Measurements from ENCODE around the gene MSANTD4. TPM values are rescaled to one million over a fixed set of nuclear protein-coding genes. Genes with fewer than 3 reads are reported as not detected.

The MSANTD4 gene
- polyA plus RNA-seq, 1 of the 3 experiments (the other 2 are of a cell fraction): 6.2 TPM

GRCh38 chr11:106001304-106002012 lies 20.6 kb downstream of the MSANTD4 start:
- ChIA-PET POLR2A (no interaction called here), CTCF (interaction anchor here (1.4 kb wide), 1 partner anchor 10 kb away, joined by 4 read pairs; no protein-coding TSS in a partner anchor)
- no peaks in the 10 kb centered on the region for H3K9me3 ChIP-seq
- 97% methylated on average over 4 of the region's 4 CpGs for WGBS (ENCODE audit: low lambda C conversion rate)
- H3K36me3 ChIP-seq (replicated peaks in 1 of 2; ENCODE audit: control insufficient read depth in 1 of 2, insufficient read depth in 2 of 2, low read length in 1 of 2): peaks cover 28 to 29% of the 10 kb centered on the region in 2 experiments
- no peak overlapping the region for H3K4me2 ChIP-seq
- TF ChIP-seq PBX3 (IDR thresholded peaks at IDR 0.05): no peak
- TF ChIP-seq TAF1 (IDR thresholded peaks at IDR 0.05; ENCODE audit: borderline replicate concordance, low read depth, low read length): no peak
- TF ChIP-seq RCOR1 (IDR thresholded peaks at IDR 0.05; ENCODE audit: low read length): no peak
- TF ChIP-seq TCF12 (IDR thresholded peaks at IDR 0.05): no peak
- TF ChIP-seq TEAD4 (IDR thresholded peaks at IDR 0.05; ENCODE audit: borderline replicate concordance, insufficient read depth): no peak
- no peak for TF ChIP-seq MAX (IDR thresholded peaks at IDR 0.05; ENCODE audit: low read depth)
- DNase-seq: no peak
- no peaks in the 10 kb centered on the region for H3K9me2 ChIP-seq
- no peaks in the 10 kb centered on the region for H3F3A ChIP-seq (replicated peaks; ENCODE audit: insufficient read depth)
- H3K79me2 ChIP-seq (ENCODE audit: insufficient read depth): peaks cover 18% of the 10 kb centered on the region; the same call in 1 of the 2 replicates
- no peaks in the 10 kb centered on the region for H3K27me3 ChIP-seq (ENCODE audit: insufficient read depth)
- H4K20me1 ChIP-seq (ENCODE audit: insufficient read depth): no peaks in the 10 kb centered on the region
- no peak overlapping the region for H3K27ac ChIP-seq (ENCODE audit: low read depth in 2 of 2, low read length in 1 of 2)
- H3K4me3 ChIP-seq (ENCODE audit: low read depth in 2 of 2, low read length in 1 of 2): no peak overlapping the region
- H3K4me1 ChIP-seq (ENCODE audit: control insufficient read depth in 1 of 2, insufficient read depth in 2 of 2, low read depth in 1 of 2, low read length in 1 of 2): no peaks in the 10 kb centered on the region; a peak in 1 of 4 replicates
- no peak overlapping the region for H2AFZ ChIP-seq (ENCODE audit: low read depth)
- H3K9ac ChIP-seq: no peak overlapping the region

- H3K27ac ChIP-seq (ENCODE audit: low read depth in 2 of 2, low read length in 1 of 2): no peak overlapping the region
Observed at GRCh38 chr11:105991888-105992287, 30.2 kb downstream of the MSANTD4 start.

More at GRCh38 chr11:105991888-105992287, 30.2 kb downstream of the MSANTD4 start:
- peaks cover 19 to 30% of the 10 kb centered on the region in 2 experiments for H3K36me3 ChIP-seq (replicated peaks in 1 of 2; ENCODE audit: control insufficient read depth in 1 of 2, insufficient read depth in 2 of 2, low read length in 1 of 2)
- ChIA-PET CTCF (no interaction called here), POLR2A (no interaction called here)
- DNase-seq: no peak
- H3K4me3 ChIP-seq (ENCODE audit: low read depth in 2 of 2, low read length in 1 of 2): no peak overlapping the region
- H3K9me3 ChIP-seq: no peaks in the 10 kb centered on the region
- H3K4me2 ChIP-seq: no peak overlapping the region
- H3K9me2 ChIP-seq: no peaks in the 10 kb centered on the region
- no peaks in the 10 kb centered on the region for H3K27me3 ChIP-seq (ENCODE audit: insufficient read depth)
- no peaks in the 10 kb centered on the region for H3K79me2 ChIP-seq (ENCODE audit: insufficient read depth)
- TF ChIP-seq JUND (IDR thresholded peaks at IDR 0.05) (no peak), GABPA (IDR thresholded peaks at IDR 0.05; ENCODE audit: low read depth) (no peak), CTCF (IDR thresholded peaks at IDR 0.05) (no peak), TEAD4 (IDR thresholded peaks at IDR 0.05; ENCODE audit: borderline replicate concordance, insufficient read depth) (no peak), CHD2 (IDR thresholded peaks at IDR 0.05; ENCODE audit: low read length, partially characterized antibody) (no peak), EZH2phosphoT487 (IDR thresholded peaks at IDR 0.05; ENCODE audit: borderline replicate concordance, low read depth) (no peak)
- H3F3A ChIP-seq (replicated peaks; ENCODE audit: insufficient read depth): no peaks in the 10 kb centered on the region
- no peaks in the 10 kb centered on the region for H4K20me1 ChIP-seq (ENCODE audit: insufficient read depth)
- WGBS (ENCODE audit: low lambda C conversion rate): 95% methylated on average over 4 of the region's 4 CpGs
- H2AFZ ChIP-seq (ENCODE audit: low read depth): no peak overlapping the region
- no peak overlapping the region for H3K9ac ChIP-seq
- no peaks in the 10 kb centered on the region for H3K4me1 ChIP-seq (ENCODE audit: control insufficient read depth in 1 of 2, insufficient read depth in 2 of 2, low read depth in 1 of 2, low read length in 1 of 2)

All from SK-N-SH (cell line).